Pons (tissue), 1 donor: Measurements from ENCODE around the gene NXF3.
"Not testable (repeated sequence)": the region's sequence is repeated elsewhere in the genome, so short reads cannot be mapped to it uniquely, and the experiment has no call there.

Experiments
- DNase-seq: peaks from one replicate; pipeline ENCODE4 v3.0.0-alpha.2; 2016; ENCODE audit warnings: low spot score

NXF3 gene

GRCh38 chrX:103092942-103093341 is at the start of gene NXF3:
TSS of gene NXF3 (minus strand) at chrX:103093143. CDS start at chrX:103093023, 120 bp downstream.
- no peak for DNase-seq

GRCh38 chrX:103136528-103136927 is 43.6 kb upstream of the NXF3 start:
- not testable (repeated sequence) for DNase-seq

GRCh38 chrX:103124284-103124683 is 31.3 kb upstream of the NXF3 start:
- DNase-seq = no peak

GRCh38 chrX:103120748-103121147 is 27.8 kb upstream of the NXF3 start:
- DNase-seq = no peak

GRCh38 chrX:103116970-103117369 is 24.0 kb upstream of the NXF3 start:
- DNase-seq = not testable (repeated sequence)

GRCh38 chrX:103109497-103109896 is 16.6 kb upstream of the NXF3 start:
- DNase-seq = not testable (repeated sequence)

GRCh38 chrX:103107836-103108235 is 14.9 kb upstream of the NXF3 start:
- DNase-seq = no peak

- not testable (repeated sequence) for DNase-seq
Observed at GRCh38 chrX:103107227-103107737, 14.3 kb upstream of the NXF3 start.

- DNase-seq = not testable (repeated sequence)
Observed at GRCh38 chrX:103104370-103104769, 11.4 kb upstream of the NXF3 start.

- not testable (repeated sequence) for DNase-seq
Observed at GRCh38 chrX:103103866-103104265, 10.9 kb upstream of the NXF3 start.

- DNase-seq = no peak
Observed at GRCh38 chrX:103101299-103102042, 8.5 kb upstream of the NXF3 start.

- DNase-seq = no peak
Observed at GRCh38 chrX:103100484-103100883, 7.5 kb upstream of the NXF3 start.

GRCh38 chrX:103099691-103100090 is 6.7 kb upstream of the NXF3 start:
- no peak for DNase-seq

GRCh38 chrX:103098488-103098887 is 5.5 kb upstream of the NXF3 start:
- no peak for DNase-seq

GRCh38 chrX:103081051-103081450 is 11.9 kb downstream of the NXF3 start:
- no peak for DNase-seq

GRCh38 chrX:103073467-103073866 is 19.5 kb downstream of the NXF3 start:
- no peak for DNase-seq

- DNase-seq = no peak
Observed at GRCh38 chrX:103066606-103067005, 26.3 kb downstream of the NXF3 start.

- DNase-seq = peak; percentile 48
Observed at GRCh38 chrX:103063918-103064434, 29.0 kb downstream of the NXF3 start, which contains the start of gene BEX1. TSS of gene BEX1 (minus strand) at chrX:103064171. CDS start at chrX:103063274, 897 bp downstream.

GRCh38 chrX:103063191-103063845 is 29.6 kb downstream of the NXF3 start:
- DNase-seq = peak; percentile 3

GRCh38 chrX:103061486-103061885 is 31.5 kb downstream of the NXF3 start:
- DNase-seq = no peak

GRCh38 chrX:103056902-103057301 is 36.0 kb downstream of the NXF3 start:
- DNase-seq = no peak

- no peak for DNase-seq
Observed at GRCh38 chrX:103052625-103053024, 40.3 kb downstream of the NXF3 start.

- DNase-seq = no peak
Observed at GRCh38 chrX:103051260-103051789, 41.6 kb downstream of the NXF3 start.
